Measurements from ENCODE around the gene TMEM254.

GRCh38 chr10:80032503-80032902, 46.0 kb upstream of the TMEM254 start:
- TF ChIP-seq CTCF (IDR thresholded peaks at IDR 0.05 in 4 of 5, conservative IDR thresholded peaks at IDR 0.05 in 1 of 5) = no peak
- no peak for TF ChIP-seq POLR2A (IDR thresholded peaks at IDR 0.05)

Data from gastrocnemius medialis (tissue), 4 donors.